HG02759 (cell line): ENCODE results near the gene KCNIP4.

ENCODE experiments used
- ATAC-seq: cut with Tn5 transposase; IDR thresholded peaks from one replicate; pipeline ENCODE4 v1.9.1; 2021; ENCODE audit warnings: mild to moderate bottlenecking, moderate library complexity; ENCODE audit not compliant: unreplicated experiment

The KCNIP4 gene

DNA sequence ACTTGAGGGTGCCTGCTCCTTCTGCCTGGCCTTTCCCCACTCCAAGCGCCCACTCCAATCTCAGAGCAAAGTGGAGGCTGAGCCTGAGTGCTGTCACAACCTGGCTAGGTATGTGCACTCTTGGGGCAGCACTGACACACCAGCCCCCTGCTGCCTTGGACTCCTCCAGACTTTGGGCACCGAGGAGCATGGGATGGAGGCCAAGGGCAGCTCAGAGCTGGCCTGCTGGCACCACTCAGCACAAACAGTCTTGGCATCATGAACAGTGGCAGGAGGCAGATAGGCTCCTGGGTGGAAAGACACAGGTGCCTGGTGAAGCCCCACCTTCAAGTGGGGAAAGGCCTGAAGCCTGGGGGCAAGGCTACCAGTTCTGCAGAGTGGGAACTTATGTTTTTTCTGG is 91.8 kb downstream of the KCNIP4 start:
- no peak for ATAC-seq

DNA sequence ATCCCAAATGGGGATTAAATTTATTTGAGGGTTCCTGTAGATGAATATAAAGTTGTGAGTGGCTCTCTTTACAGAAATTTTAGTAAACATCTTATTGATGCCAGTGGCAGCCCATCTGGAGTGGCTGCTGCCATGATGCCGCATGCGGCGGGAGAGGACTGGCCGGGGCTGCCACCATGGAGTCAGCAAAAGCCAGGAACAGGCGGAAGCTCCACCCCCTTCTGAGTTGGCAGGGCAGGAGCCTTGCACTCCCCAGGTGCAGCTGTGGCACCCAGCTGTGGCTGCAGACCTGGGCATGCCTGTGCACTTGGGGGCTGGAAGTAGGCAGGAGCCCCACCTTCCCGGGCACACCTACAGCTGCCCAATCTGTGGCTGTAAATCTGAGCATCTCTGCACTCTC is 92.3 kb downstream of the KCNIP4 start:
- no peak for ATAC-seq

DNA sequence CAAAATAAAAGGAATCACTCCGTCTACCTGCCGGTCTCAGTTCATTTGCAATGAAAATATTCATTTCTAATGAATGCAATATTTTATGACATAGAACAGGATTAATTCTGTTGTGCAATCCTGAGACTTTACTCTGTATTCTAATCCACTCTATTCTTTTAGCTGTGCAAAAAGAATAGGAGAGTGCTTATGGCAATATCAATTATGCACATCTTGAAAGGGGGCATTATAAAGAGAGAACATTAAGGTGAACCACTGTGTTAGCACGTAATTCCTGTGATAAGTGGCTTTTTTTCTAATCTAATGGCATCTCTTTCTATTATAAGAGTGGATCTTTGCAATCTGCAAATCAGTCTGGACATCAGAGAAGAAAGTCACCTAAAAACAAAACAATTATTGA is 99.5 kb downstream of the KCNIP4 start:
- ATAC-seq: no peak

DNA sequence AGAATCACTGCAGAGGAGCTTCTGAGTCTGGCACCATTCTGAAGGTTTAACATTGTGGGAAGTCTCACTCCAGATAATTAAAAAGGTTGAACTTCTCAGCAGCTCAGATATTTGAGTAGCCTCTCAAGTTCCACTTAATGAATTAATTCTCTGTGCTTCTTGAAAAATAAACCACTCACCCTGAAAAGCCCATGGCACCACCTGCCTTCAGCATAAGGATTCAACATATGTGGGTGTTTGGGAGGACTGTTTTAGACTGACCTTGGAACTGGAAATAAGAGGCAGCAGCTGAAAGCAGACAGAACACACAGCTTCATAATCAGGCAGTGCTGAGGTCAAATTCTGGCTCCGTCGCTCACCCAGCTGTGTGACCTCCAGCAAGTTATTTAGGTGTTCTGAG is 100.6 kb downstream of the KCNIP4 start:
- ATAC-seq: no peak

DNA sequence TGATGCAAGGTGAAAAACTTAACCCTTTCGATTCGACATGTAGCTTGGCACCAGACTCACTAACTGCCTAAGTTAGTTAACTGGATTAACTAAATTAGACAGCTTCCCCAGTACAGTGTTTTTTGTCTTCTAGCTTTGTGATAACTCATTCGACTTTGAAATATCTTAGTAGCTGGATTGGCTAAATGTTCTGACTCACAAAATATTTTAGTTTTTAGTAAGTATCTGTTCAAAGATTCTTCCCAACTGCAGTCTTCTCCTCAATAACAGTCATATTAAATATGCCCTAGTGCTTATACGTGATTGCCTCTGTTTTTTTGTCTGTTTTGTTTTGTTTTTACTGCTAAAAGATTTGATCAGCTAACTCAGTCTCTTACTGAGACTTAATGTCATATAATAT is 102.9 kb downstream of the KCNIP4 start:
- no peak for ATAC-seq

DNA sequence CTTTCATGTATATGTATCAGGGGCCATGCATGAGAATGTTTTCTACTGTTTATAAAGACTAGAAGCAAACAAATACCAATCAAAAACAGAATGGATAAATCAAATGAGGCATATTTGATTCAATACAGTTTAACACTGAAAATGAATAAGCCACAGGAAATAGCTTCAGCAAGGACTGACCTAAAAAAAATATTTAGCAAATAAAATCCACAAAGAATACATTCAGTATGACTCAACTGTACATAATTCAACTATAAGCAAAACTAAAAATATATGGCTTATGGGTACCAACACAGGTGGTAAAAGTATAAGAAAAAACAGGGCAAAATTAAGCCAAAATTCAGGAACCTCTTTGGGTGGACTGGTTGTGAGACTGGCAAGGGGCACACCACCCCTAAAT is 112.9 kb downstream of the KCNIP4 start:
- no peak for ATAC-seq

DNA sequence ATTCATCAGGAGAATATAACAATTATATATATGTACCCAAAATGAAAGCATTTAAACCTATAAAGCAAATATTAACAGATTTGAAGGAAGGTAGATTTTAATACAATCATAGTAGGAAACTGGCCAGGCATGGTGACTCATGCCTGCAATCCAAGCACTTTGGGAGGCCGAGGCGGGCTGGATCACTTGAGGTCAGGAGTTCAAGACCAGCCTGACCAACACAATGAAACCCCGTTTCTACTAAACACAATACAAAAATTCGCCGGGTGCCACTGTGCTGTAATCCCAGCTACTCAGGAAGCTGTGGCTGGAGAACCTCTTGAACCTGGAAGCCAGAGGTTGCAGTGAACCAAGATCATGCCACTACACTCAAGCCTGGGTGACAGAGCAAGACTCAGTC is 118.3 kb downstream of the KCNIP4 start:
- no peak for ATAC-seq

DNA sequence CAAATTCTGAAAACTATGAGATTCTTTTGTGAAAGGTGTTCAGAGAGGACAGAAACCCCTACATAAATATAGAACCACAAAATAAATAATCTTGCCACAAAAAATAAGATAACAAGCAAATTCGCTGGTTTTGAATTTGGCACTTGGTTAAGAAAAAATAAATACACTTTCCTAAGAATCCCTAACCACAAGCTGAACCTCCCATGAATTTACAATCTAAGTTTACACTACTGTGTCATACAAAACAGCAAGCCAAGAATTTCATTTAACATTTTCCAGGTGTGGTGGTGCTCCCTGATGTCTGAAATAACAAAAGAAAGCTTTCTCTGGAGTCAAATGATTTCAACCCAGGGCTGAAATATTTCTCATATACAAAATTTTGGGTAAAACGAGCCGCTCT is 121.0 kb downstream of the KCNIP4 start:
- ATAC-seq: no peak

DNA sequence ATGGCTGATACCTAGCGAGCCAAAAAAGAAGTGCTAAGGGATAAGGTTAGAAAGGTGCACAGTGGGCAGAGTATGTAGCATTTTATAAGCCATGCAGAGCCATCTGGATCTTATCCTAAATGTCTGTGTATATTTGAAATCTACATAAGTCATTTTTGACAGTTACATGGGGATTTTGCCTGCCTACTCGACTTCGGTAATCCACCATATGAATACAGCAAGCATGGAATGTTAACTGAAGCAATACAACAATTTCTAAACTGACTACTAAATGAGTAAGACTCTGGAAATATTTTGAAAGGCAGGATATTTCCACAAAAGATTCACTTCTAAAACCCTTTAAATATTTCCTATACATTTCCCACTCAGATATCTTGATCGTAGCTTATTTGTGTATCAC is 122.5 kb downstream of the KCNIP4 start:
- ATAC-seq: no peak

DNA sequence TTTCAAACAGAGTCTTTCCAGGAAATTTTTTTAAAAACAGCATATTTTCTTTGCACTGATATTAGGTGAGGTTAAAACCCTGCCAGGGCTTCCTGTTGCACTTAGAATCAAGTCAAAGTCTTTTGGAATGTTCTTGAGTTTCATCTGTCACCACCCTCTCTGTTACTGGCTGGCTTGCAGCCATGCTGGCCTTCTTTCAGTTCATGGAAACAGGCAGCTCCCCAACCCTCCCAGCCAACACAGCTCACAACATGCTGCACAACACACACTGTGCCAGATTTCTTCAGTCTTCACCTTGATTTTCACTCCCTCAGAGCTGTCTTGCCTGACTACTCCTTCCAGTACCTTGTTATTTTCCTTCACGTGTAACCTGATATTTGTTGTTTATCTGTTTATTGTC is 129.5 kb downstream of the KCNIP4 start:
- no peak for ATAC-seq

DNA sequence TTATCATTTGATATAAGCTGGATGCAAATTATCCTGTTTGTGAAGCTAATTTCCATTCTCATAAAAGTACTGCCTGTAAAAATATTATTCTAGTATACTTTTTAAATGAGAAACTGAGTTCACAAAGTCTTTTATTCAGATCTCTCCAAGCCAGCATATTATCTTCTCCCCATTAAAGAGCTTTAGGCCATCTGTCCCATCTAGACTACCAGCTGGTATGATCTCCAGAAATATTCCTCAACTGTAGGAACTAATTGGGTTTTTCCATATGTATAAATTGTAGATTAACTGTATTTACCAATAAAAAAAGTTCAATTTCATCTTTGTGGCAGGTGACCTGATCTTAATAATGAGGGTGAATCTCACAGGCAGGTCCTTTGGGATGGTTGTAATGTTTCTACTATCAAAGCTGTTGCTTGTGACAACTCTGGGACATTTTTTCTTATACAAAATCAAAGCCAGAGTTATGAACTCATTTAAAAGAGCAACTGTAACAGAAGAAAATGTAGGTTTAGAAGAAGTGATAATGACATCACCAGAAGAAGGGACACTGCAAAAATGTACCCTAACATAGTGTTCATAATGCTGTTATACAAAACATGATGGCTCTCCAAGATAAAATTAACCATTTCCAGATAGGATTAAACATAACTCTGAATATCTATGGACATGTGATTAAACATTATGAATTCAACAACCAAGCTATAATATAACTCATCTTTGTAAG is 132.8 kb downstream of the KCNIP4 start:
- ATAC-seq: no peak

DNA sequence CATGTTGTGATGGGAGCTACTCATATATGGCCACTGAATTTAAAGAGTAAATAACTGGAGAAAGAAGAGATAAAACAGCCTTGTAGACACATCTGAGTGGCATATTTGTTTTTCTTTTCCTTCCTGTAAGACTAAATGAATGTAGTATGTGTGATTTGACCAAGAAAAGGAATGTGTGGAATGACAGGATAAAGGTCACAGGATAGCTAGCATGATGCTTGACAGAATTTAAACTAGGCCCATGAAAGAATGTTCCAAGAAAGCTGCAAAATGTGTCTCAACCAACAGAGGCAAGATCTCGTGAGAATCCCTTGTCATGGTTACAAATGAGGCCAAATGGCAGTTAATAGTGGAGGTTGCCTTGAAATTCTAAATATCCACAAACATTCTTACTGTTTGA is 137.0 kb downstream of the KCNIP4 start:
- no peak for ATAC-seq

DNA sequence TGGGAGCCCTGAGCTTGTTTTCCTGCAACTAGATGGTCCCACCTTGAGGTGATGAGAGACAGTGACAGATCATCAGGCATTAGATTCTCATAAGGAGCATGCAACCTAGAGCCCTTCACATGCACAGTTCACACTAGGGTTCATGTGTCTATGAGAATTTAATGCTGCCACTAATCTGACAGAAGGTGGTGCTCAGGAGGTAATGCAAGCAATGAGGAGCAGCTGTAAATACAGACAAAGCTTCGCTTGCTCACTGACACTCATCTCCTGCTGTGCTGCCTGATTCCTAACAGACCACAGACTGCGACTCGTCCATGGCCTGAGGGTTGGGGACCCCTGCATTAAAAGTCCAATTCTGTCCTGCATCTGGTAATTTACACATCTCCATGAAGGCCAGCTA is 141.6 kb downstream of the KCNIP4 start:
- ATAC-seq: no peak

DNA sequence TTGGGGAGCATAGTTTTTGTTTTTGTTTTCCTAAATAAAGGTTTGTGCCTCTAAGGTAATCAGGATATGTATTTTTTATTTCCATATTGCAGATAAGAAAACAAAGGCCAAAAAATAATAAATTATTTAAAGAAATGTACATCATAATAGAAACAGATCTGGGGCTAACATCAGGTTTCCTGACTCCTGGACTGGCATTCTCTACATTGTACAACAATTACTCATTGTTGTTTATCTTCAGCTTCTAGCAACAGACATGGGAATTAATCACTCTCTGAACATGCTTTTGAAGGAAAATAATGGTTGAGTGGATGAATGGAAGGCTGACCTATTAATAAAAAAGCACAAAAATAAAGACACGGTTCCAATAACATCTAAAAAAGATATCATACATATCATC is 146.2 kb downstream of the KCNIP4 start:
- no peak for ATAC-seq

DNA sequence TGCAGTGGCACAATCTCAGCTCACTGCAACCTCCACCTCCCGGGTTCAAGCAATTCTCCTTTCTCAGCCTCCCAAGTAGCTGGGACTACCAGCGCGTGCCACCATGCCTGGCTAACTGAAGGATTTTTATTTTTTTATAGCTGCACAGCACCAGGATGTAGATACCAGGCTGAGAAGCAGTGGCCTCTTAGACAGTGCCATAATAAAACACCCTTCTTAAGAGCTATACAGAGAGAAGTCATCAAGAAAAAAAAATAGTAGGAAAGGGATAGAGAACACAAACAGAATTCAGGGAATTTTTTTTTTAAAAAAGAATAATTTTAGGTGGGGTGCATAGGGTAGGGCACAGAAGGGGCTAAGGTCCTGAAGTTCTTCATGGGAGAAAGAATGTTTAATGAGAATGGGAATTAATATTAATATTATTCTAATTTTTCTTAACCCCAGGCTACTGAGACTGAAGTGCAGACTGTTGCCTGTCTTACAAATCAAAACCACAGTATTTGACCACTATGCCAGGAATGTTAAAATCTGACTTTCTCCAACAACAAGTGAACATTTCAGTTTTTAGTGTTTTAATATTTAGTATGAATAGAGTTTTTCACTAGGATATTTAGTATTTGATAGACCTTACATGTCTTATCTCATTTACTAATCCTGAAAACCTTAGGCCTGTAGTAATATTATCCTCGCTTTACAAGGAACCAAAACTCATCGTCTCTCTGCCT is 146.7 kb downstream of the KCNIP4 start:
- no peak for ATAC-seq

DNA sequence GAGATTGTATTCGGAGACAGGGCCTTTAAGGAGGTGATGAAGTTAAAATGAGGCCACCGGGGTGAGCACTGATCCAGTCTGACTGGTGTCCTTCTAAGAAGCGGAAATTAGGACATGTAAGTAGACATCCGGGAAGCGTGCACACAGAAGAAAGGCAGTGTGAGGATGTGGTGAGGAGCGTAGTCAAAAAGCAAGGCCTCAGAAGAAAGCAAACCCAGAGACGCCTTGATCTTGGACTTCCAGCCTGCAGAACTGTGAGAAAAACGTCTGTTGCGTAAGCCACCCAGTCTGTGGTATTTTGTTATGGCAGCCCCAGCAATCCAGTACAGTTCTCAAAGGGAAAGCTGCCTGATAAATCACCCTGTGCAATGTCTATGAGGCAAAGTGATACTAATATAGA is 153.5 kb downstream of the KCNIP4 start:
- ATAC-seq: no peak

DNA sequence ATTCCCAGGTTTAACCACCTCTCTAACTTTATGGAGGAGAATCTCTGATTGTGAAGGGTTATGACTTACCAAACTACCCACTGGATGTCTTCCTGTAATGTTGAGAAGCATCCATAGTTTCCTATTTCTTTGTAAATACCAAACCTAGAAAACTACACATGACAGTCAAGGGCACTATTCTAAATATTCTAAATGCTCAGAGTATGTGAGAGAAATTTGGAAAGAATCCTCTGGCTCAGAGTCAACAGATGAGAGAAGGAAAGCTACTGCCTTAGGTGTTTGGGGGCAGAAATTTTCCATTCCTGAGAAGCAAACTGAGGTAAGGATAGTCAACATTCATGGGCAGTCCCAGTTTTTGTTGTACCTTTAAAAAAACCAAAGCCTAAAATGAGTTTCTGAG is 155.8 kb downstream of the KCNIP4 start:
- ATAC-seq: no peak

DNA sequence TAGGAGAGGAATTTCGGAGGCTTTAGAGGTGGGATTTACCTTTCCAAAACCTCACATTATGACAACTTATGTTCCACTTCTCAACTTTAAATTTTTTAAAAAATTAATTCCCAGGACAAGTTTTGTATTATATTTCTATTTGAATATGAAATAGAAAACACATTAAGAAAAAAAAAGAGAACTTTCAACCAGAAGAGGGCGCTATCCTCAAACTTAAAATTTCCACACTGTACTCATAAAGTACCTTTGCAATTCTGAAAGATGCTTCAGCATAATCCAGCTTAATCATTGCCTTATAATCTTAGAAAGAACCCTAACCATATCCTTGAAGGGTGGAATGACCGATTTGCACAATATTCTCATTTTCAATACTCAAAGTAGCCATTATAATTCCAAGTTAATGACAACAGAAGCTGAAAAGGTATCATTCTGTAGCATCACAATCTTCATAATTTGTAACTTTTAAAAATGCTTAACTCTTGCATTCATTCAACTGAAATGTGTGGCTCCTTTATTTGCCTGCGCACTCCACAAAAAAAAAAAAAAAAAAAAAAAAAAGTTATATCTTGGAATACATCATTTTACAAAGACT is 158.0 kb downstream of the KCNIP4 start:
- no peak for ATAC-seq

DNA sequence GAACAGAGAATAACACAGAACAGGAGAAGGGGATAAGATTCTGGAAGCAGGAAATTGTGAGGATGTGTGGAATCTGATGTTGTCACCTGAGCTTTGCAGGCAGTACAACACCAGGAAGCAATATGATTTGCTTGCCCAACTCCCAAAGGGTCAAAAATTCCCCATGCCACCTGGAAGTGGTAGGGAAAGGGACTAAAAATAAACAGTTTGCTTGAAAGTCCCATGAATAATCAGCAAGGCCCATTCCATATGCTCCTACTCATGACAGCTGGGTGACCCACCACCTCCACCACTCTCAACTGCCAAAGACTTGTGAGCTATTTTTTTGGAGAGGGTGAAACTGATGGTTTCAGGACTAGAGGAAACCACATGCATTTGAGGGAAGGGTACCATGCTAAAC is 168.4 kb downstream of the KCNIP4 start:
- no peak for ATAC-seq

DNA sequence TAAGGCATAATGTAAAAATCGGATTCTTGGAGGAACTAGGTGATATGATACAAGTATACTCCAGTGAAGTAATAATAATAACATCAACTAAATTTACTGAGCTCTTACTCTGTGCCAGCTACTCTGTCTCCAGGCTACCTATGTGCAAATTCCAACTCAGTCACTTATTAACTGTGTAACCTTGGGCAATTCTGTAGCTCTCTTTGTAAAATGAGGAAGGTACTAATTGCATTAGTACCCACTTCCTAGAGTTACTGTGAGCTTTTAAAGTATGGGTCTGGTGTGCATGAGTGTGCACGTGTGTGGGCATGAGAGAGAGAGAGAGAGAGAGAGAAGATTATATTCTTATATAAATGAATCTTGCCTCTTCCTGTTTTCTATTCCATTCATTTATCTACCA is 169.9 kb downstream of the KCNIP4 start:
- no peak for ATAC-seq

DNA sequence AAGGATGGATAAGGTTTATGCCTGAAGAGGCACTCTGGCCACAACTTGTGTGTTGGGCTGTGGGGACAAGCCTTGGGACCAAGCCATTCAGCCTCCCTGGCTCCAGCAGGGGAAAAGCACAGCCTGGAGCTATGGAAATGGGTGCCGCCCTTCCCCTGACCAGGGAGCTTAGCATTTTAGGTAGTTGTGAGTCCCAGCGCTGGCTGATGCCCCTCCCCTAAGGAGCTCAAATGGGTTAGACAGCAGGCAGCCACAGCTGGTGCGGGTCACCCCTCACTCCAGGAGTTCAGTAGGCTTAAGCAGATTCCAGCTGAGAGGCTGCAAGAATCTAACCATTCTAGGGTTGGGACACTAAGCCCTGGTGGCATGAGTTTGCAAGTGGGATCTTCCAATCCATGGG is 172.9 kb downstream of the KCNIP4 start:
- ATAC-seq: no peak

DNA sequence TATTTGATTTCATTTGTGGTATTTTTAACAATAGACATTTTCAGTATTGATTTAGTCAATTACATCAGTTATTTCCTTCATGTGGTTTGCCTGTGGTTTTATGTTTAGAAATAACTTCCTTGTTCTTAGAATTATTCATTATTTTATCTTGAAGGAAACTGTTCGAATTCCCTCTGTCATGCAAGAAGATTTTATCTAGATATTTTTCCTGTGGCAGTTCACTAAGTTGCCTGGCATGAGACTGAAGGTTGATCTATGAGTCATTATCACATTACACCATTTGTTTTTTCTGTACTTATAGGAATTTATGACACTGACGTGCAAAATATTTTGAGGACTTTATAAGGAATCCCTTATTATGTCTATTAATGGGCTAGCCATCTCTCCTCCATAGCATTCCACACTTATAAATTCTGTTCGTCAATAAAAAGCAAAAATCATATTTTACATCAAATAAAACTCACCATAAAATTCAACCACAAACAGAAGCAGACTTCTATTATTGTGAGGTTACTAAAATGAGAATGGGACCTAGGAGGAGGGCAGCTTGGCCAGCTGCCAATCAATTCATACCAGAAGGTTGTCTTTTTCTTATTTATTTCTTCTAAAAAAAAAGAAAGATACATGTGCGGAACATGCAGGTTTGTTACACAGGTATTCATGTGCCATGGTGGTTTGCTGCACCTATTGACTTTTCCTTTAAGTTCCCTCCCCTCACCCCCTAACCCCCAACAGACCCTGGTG is 179.0 kb downstream of the KCNIP4 start:
- ATAC-seq: no peak
